GM21367 (cell line): Measurements from ENCODE around the gene BCL6.
"Not testable (repeated sequence)": the region's sequence is repeated elsewhere in the genome, so short reads cannot be mapped to it uniquely, and the experiment has no call there.

Experiments
- ATAC-seq: cut with Tn5 transposase; IDR thresholded peaks from one replicate; pipeline ENCODE4 v1.9.1; 2021; ENCODE audit not compliant: unreplicated experiment

Gene BCL6

GRCh38 chr3:187684444-187684843, 60.8 kb downstream of the BCL6 start:
- no peak for ATAC-seq

- not testable (repeated sequence) for ATAC-seq
These were observed 63.5 kb downstream of the BCL6 start for GRCh38 chr3:187681756-187682155.

GRCh38 chr3:187679638-187680396, 65.5 kb downstream of the BCL6 start:
- ATAC-seq: peak; percentile 83

- ATAC-seq: no peak
These were observed 66.5 kb downstream of the BCL6 start for GRCh38 chr3:187678726-187679268.

- no peak for ATAC-seq
These were observed 67.7 kb downstream of the BCL6 start for GRCh38 chr3:187677604-187678003.

GRCh38 chr3:187673012-187673411, 72.3 kb downstream of the BCL6 start:
- no peak for ATAC-seq
